SHP77 treated with DMSO at 0.1 percent for 48 hours (cell line): ENCODE results near the gene CRYZL1.

Source experiments
- DNase-seq: peaks from one replicate; lab custom pipeline; 2025; lab: John Stamatoyannopoulos, UW

The CRYZL1 gene

GRCh38 chr21:33560965-33561364, 80.6 kb downstream of the CRYZL1 start:
- no peak for DNase-seq

- DNase-seq, result no peak
Observed at GRCh38 chr21:33559813-33560212, 81.7 kb downstream of the CRYZL1 start.

DNA sequence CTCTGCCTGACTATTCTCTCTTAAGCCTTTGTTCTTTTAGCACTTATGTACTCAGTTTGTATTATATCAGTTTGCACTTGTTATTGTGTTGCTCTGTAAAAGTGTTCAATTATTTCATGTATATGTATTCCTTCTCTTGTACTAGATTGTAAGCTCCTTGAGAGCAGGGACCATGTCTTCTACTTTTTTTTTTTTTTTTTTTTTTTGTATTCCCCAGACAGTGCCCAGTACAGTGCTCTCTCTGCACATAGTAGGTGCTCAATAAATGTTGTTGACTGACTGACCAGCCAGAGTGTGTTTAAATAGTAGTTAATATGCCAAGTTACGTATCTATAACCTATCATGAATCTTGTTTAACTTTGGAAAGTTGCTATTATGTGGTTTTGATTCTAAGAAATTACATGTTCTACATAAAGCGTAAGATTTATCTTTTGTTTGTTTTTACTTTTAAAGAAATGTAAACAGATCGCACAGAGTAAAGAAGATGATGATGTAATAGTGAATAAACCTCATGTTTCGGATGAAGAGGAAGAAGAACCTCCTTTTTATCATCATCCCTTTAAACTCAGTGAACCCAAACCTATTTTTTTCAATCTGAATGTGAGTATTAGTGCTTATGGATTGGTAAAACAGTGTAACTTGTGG, 82.6 kb downstream of the CRYZL1 start:
- no peak for DNase-seq

DNA sequence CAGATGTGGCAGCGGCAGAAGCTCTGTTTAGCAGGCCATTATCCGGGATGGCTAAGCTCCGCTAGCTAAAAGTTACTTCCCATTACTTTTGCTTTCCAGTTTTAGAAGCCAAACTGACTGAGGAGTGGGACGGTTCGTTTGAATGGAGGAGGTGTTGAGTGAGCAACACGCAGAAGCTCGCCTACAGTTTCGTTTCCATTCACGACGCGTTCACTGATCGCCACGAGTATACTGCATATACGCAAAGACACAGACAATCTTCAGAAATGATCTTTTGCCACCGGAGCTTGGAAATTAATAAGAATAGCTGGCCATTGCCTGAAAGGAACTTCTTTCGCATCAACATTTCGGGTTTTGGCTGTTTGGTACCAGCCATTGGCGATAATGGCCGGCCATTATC, 84.1 kb downstream of the CRYZL1 start:
- no peak for DNase-seq

DNA sequence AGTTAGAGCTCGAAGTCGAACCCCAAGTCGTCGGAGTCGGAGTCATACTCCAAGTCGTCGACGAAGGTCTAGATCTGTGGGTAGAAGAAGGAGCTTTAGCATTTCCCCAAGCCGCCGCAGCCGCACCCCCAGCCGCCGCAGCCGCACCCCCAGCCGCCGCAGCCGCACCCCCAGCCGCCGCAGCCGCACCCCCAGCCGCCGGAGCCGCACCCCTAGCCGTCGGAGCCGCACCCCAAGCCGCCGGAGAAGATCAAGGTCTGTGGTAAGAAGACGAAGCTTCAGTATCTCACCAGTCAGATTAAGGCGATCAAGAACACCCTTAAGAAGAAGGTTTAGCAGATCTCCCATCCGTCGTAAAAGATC, 86.6 kb downstream of the CRYZL1 start:
- no peak for DNase-seq

- DNase-seq, result no peak
Observed at GRCh38 chr21:33554236-33554981, 87.1 kb downstream of the CRYZL1 start.

DNA sequence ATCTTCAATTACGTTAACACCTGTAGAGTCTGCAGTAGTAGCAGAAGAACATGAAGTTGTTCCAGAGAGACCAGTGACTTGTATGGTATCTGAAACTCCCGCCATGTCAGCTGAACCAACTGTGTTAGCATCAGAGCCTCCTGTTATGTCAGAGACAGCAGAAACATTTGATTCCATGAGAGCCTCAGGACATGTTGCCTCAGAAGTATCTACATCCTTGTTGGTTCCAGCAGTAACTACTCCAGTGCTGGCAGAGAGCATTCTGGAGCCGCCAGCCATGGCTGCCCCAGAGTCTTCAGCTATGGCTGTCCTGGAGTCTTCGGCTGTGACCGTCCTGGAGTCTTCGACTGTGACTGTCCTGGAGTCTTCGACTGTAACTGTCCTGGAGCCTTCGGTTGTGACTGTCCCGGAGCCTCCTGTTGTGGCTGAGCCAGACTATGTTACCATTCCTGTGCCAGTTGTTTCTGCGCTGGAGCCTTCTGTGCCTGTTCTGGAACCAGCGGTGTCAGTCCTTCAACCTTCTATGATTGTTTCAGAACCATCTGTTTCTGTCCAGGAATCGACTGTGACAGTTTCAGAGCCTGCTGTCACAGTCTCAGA, 88.4 kb downstream of the CRYZL1 start:
- DNase-seq, result no peak

- no peak for DNase-seq
Observed at GRCh38 chr21:33552093-33552998, 89.2 kb downstream of the CRYZL1 start.

GRCh38 chr21:33551664-33552063, 89.9 kb downstream of the CRYZL1 start:
- no peak for DNase-seq

- no peak for DNase-seq
Observed at GRCh38 chr21:33550772-33551660, 90.5 kb downstream of the CRYZL1 start.

GRCh38 chr21:33549848-33550771, 91.4 kb downstream of the CRYZL1 start:
- DNase-seq, result no peak

GRCh38 chr21:33546086-33546485, 95.5 kb downstream of the CRYZL1 start:
- no peak for DNase-seq

DNA sequence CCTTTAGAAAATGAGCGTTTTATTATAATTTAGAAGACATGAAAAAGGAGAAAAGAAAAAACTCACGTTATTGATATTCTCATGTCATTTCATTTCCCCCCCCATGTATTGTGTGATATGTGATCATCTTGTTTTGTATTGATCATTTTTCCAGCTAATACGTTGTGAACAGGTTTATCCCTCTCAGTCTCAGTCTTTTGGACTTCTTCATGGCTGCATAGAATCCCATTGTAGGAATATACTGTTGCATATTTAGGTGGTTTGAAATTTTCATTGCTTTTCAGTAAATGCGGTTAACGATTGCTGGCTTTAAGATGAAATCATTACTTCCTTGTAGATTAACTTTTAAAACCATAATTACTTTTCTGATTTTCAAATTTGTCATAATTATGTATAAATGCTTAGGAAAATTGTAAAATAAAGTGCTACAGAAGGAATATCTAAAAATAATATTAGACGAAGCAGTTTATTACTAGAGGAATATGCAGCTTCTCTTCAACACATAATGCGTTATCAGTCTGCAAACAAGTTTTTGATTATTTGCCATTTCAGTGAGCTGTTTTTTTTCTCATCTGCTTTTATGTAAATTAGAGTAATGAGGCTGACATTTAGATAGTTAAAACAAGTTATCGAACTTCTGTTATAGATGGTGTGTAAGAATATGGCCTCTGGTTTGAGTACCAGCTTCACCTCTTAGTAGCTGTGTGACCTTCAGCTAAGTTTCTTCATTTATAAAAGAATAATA, 96.9 kb downstream of the CRYZL1 start:
- no peak for DNase-seq

GRCh38 chr21:33543505-33544129, 97.9 kb downstream of the CRYZL1 start:
- no peak for DNase-seq

DNA sequence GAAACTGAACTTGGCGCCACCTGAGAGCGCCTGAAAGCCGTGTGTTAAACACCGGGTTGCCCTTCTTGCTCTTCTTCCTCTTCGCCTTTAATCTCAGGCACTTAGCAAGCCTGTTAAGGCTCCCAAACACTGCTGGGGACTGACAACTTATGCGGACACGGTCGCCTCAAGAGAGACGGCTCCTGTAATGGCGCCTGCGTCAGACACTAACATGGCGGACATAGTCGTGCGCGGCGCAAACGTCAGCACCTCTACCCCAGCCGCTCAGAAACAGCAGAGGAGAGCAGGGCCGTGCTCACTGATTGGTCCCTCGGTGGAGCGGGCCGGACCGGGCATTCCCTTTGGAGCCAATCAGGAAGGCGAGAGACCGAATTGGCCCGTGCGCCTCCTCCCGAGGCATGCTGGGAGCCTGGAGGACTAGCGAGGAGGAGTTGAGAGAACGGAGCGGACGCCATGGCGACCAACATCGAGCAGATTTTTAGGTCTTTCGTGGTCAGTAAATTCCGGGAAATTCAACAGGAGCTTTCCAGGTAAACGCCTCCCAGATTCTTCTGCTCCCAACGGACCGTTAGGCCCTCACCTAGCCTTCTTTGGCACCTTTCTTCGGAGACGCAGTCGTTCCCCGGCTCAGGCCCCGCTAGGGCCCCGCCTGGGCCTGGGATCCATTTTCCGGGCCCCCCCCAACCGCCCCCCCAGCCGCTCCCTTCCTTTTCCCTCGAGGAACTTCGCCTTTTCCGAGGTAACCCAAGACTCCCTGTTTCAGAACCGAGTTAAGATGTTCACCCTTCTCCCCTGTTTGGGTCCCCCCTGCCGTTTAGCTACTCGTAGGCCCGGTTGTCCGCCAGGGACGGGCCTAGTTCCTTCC, 98.7 kb downstream of the CRYZL1 start, which contains the start of gene SON:
TSS of gene SON (plus strand) at position 399 of the 865 bp plus-strand sequence. CDS start at position 454, 55 bp downstream.
- DNase-seq, result peak; percentile 96

GRCh38 chr21:33541756-33542639, 99.5 kb downstream of the CRYZL1 start, which contains the start of gene GART:
GART (minus strand) TSS chr21:33542117; CDS start chr21:33539315, 2,802 bp downstream.
- peak; percentile 37 for DNase-seq
